Measurements from ENCODE around the gene CAMK1G. TPM values are rescaled to one million over a fixed set of nuclear protein-coding genes. Genes with fewer than 3 reads are reported as not detected.

Gene CAMK1G
- total RNA-seq, 2 experiments from 2014 or later, result not detected

DNA sequence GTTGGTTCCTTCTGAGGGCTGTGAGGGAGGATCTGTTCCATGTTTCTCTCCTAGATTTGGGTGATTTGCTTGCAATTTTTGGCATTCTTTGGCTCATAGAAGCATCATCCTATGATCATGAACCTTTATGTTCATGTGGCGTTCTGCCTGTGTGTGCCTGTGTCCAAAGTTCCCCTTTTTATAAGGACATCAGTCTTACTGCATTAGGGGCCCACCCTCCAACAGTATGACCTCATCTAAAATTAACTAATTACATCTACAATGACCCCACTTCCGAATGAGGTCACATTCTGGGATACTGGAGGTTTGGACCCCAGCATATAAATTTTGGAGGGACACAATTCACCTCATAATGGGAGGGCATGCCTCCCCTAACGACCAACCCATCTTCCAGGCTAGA lies 12.8 kb upstream of the CAMK1G start:
- no peak for ATAC-seq
- Mint-ChIP-seq H3K27me3 (peaks cover 56% of the 10 kb centered on the region), H3K4me3 (no peak overlapping the region), H3K36me3 (no peaks in the 10 kb centered on the region), H3K4me1 (peaks cover 9% of the 10 kb centered on the region), H3K27ac (no peak overlapping the region), H3K9me3 (ENCODE audit: low read depth) (no peaks in the 10 kb centered on the region)
- no peak for DNase-seq
- CTCF ChIA-PET, result interaction anchor here (1.3 to 3.3 kb wide), 5 partner anchors 17 to 126 kb away, joined by 3 to 16 read pairs (median 7); no protein-coding TSS in a partner anchor

DNA sequence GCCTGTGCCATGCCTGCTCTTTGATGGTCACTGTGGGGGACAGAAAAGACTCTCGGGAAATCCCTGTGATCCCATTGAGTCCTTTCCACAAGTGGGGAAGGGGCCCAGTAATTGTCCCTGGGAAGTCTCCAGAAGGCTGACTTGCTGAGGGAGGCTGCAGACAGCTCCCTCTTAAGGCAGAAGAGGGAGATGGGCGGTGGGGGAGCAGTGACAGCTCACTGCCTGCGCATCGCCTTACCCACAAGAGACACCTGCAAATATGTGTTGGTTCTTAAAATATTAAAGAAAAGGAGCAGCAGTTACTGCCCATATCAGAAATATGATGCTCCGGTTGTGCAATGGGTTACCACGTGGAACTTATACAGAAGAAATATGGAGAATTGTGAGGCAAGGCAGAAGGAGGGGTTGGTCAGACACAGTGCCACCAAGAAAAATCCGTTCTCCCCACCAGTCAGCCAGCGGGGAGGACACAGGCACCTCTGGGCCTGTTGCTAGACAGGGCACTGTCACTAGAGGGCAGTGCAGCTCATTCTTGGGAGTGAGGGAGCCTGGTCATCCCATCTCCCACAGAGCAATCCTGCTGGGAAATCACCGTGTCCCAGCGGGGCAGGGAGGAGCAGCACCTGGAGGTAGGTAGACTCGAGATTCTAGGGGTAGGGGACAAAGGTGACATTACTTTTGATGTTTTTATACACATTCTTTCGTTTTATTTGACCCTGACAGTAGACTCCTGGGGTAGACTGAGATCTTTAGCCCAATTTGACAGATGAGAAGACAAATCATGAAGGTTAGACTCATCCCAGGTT lies 6.9 kb upstream of the CAMK1G start:
- CTCF ChIA-PET, result interaction anchor here (0.8 to 6.1 kb wide), 27 partner anchors 7 to 208 kb away, joined by 3 to 29 read pairs (median 4); partner anchors contain the start of genes C1orf74, HSD11B1 and TRAF3IP3
- H3K27ac Mint-ChIP-seq, result no peak overlapping the region
- no peaks in the 10 kb centered on the region for H3K4me1 Mint-ChIP-seq
- no peaks in the 10 kb centered on the region for H3K36me3 Mint-ChIP-seq
- ATAC-seq, result peak; percentile 95
- peaks cover 33% of the 10 kb centered on the region for H3K27me3 Mint-ChIP-seq
- peak; percentile 77 for DNase-seq
- no peaks in the 10 kb centered on the region for H3K9me3 Mint-ChIP-seq (ENCODE audit: low read depth)
- no peak overlapping the region for H3K4me3 Mint-ChIP-seq

DNA sequence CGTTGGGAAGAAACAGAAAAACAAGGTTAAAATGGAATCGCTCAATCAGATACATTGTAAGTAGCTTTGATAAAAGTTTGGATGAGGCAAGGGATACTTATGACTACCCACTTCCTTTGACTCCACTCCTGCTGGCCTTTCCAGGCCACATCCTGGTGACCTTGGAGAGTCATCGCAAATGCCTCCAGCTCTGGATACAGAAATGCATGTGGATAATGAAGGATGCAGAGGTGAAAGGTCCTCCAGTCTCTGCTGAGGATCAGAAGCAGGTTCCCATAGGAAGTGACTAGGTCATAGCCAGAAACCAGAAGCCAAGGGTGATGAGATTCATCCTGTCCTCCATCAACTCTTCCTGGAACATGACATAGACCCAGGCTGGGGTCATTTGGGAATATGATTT lies 6.2 kb upstream of the CAMK1G start:
- Mint-ChIP-seq H3K4me1 (no peaks in the 10 kb centered on the region), H3K27me3 (peaks cover 27% of the 10 kb centered on the region)

DNA sequence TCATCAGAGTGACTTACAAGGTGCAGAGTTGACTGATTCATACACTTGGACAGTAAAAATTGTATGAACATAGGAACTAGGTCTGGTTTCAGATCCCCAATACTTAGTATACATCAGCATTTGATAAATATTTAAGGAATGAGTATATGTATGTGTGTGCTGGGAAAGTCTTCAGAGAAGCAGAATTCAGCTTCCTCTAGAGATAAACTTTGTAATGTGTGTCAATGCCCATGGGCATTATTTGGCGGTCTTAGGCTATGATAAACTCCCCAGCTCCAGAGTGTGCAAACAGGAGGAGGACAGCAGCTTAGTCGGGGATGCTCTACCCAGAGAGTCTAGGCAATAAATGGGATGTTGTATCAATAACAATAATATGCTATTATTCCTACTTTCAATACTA lies 2.9 kb upstream of the CAMK1G start:
- CTCF ChIA-PET, result interaction anchor here (1.2 to 6.1 kb wide), 5 partner anchors 11 to 112 kb away, joined by 3 to 29 read pairs (median 4); no protein-coding TSS in a partner anchor
- no peaks in the 10 kb centered on the region for H3K36me3 Mint-ChIP-seq
- no peak overlapping the region for H3K27ac Mint-ChIP-seq
- DNase-seq, result no peak
- peaks cover under 1% of the 10 kb centered on the region for H3K4me1 Mint-ChIP-seq
- H3K9me3 Mint-ChIP-seq (ENCODE audit: low read depth), result no peaks in the 10 kb centered on the region
- H3K4me3 Mint-ChIP-seq, result no peak overlapping the region
- ATAC-seq, result no peak
- peaks cover 7% of the 10 kb centered on the region for H3K27me3 Mint-ChIP-seq

More for the DNA sequence above, 6.2 kb upstream of the CAMK1G start:
- no peak for DNase-seq
- ATAC-seq, result no peak
- Mint-ChIP-seq H3K4me3 (no peak overlapping the region), H3K27ac (no peak overlapping the region), H3K9me3 (ENCODE audit: low read depth) (no peaks in the 10 kb centered on the region), H3K36me3 (no peaks in the 10 kb centered on the region)
- CTCF ChIA-PET, result interaction anchor here (0.9 to 6.1 kb wide), 21 partner anchors 8 to 171 kb away, joined by 3 to 29 read pairs (median 6); partner anchors contain the start of gene HSD11B1

DNA sequence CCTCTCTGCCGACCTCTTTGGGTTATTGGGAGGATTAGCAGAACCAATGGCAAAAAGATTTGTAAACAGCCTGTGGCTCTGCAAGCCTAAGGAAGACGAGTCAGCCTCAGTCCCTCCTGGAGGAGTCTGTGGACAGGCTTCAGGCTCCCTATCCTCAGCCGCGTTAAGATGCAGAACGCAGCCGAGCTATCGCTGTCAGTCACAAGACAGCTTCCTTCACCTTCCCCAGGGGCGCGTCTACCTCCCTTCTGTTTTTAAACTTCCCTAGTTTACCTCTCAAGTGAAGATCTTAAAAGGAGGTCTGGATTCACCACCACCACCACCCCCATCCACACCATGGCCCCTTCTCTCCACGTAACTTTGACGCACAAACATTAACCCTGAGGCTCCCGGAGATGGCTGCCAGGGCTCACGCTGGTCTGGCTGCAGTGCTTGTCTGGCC lies 738 bp downstream of the CAMK1G start:
- Mint-ChIP-seq H3K4me3 (no peak overlapping the region), H3K4me1 (peaks cover 5% of the 10 kb centered on the region), H3K27me3 (peaks cover 7% of the 10 kb centered on the region), H3K36me3 (no peaks in the 10 kb centered on the region), H3K27ac (no peak overlapping the region), H3K9me3 (ENCODE audit: low read depth) (no peaks in the 10 kb centered on the region)
- DNase-seq (no peak), ATAC-seq (no peak)
- CTCF ChIA-PET, result interaction anchor here (0.5 to 1.5 kb wide), 4 partner anchors 18 to 236 kb away, joined by 3 to 6 read pairs (median 3); no protein-coding TSS in a partner anchor

DNA sequence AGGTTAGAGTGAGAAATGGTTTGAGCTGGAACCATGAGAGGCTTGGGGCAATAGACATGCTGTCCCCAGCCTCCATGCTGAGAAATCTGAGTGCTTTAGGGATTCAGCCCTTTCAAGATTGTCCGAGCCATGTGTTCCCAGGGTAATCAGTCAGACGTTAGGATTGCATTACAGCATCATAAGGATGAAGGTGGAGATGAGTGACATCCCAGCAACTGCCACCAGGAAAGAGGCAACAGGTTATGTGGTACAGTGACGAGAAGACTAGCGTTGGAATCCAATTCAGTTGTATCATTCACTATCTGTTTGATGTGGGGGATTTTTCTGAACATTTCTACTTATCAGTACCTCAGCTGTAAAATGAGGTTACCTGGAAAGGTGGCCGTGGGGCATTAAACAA lies 1.7 kb downstream of the CAMK1G start:
- Mint-ChIP-seq H3K27ac (no peak overlapping the region), H3K4me1 (peaks cover 5% of the 10 kb centered on the region), H3K4me3 (no peak overlapping the region), H3K9me3 (ENCODE audit: low read depth) (no peaks in the 10 kb centered on the region), H3K27me3 (peaks cover 12% of the 10 kb centered on the region), H3K36me3 (no peaks in the 10 kb centered on the region)
- ATAC-seq (no peak), DNase-seq (no peak)
- CTCF ChIA-PET, result interaction anchor here (0.7 to 2.1 kb wide), 6 partner anchors 9 to 108 kb away, joined by 3 to 6 read pairs (median 4); no protein-coding TSS in a partner anchor

DNA sequence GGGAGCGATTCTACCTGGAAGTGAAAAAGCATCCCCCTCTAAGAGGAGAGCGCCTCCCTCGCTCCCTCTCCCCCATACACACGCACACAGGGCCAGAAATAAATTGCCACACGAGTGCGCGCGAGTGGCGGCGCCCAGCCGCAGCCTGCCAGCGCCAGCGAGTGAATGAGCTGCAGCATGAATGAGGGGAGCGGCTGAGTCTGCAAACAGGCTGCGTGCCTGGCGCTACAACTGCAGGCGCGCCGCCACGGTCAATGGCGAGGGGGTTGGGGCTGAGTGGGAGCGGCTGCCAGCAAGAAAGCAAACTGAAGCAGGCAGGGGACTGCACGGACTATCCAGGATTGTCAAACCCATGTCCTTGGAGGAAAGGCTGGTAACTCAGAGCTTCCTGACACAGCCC lies 2.2 kb downstream of the CAMK1G start:
- Mint-ChIP-seq H3K4me3 (no peak overlapping the region), H3K36me3 (no peaks in the 10 kb centered on the region), H3K27me3 (peaks cover 15% of the 10 kb centered on the region), H3K9me3 (ENCODE audit: low read depth) (no peaks in the 10 kb centered on the region), H3K4me1 (peaks cover 5% of the 10 kb centered on the region), H3K27ac (no peak overlapping the region)
- DNase-seq (no peak), ATAC-seq (peak; percentile 23)
- CTCF ChIA-PET, result interaction anchor here (1.0 to 2.1 kb wide), 5 partner anchors 9 to 108 kb away, joined by 3 to 6 read pairs (median 4); no protein-coding TSS in a partner anchor

DNA sequence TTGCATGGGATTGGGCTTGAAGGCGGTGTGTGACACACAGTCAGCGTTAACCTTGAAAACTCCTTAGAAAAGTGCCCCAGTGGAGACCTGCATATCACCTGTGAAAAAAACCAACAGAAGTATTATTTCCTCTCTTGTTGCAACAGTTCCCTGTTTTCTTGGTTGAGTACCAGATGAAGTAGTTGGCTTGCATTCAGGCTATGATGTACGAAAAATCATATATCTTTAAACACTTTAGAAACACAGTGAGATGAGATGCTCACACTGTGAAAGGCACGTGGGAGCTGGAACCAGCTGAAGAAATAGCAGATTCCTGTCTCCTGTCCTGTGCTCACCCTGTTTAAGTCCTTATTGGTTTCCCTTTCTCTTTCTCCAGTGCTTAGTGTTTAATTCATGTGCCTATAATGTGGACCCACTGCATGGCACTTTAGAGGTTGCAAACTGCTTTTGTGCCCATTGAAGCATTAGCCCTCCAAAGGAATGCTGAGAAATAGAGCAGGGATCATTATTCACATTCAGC lies 2.8 kb downstream of the CAMK1G start:
- no peak for DNase-seq
- no peaks in the 10 kb centered on the region for H3K9me3 Mint-ChIP-seq (ENCODE audit: low read depth)
- peaks cover 5% of the 10 kb centered on the region for H3K4me1 Mint-ChIP-seq
- no peak overlapping the region for H3K27ac Mint-ChIP-seq
- H3K36me3 Mint-ChIP-seq, result no peaks in the 10 kb centered on the region
- H3K4me3 Mint-ChIP-seq, result no peak overlapping the region
- no peak for ATAC-seq
- H3K27me3 Mint-ChIP-seq, result peaks cover 18% of the 10 kb centered on the region
- CTCF ChIA-PET, result interaction anchor here (1.0 to 2.1 kb wide), 4 partner anchors 10 to 107 kb away, joined by 3 to 6 read pairs (median 4); no protein-coding TSS in a partner anchor

DNA sequence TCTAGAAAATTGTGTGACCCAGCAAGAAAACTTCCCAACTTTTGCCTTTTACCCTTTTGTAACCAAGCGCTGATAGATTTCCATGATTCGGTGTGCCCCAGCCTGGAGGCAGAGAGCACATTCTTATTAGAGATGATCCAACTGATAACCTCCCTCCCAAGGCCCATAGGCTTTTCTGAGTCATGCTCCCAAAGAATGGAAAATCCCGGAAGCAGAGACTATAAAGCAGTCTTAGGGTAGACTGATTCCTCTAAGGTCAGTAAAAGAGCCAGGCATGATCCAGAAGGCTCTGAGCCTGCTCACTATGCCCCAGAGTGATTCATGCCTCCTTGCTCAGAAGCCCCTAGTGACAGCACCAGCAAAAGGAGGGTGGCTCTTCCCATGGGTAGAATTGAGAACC lies 4.3 kb downstream of the CAMK1G start:
- no peak for ATAC-seq
- Mint-ChIP-seq H3K4me1 (peaks cover 5% of the 10 kb centered on the region), H3K36me3 (no peaks in the 10 kb centered on the region), H3K27ac (no peak overlapping the region), H3K9me3 (ENCODE audit: low read depth) (no peaks in the 10 kb centered on the region), H3K4me3 (no peak overlapping the region), H3K27me3 (peaks cover 25% of the 10 kb centered on the region)
- DNase-seq, result no peak
- CTCF ChIA-PET, result interaction anchor here (1.3 kb wide), 1 partner anchor 18 kb away, joined by 3 read pairs; no protein-coding TSS in a partner anchor

DNA sequence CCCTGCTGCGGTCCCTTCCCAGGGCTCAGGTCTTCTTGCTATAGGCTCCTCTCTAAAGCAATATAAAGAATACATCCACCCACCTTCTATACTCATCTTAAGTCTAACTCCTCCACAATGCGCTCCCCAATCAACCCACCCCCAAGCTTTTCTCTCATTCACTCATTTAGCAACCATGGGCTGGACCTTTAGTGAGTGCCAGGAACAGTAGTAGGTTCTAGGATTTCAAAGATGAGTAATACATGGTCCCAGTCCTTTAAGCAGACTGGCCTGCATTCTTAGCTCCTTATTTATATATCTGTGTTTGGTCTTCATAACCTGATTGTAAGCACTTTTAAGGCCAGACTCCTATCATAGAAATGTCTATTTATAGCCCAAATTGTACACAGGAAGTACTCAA lies 5.9 kb downstream of the CAMK1G start:
- Mint-ChIP-seq H3K9me3 (ENCODE audit: low read depth) (no peaks in the 10 kb centered on the region), H3K27me3 (peaks cover 37% of the 10 kb centered on the region), H3K4me1 (peaks cover 5% of the 10 kb centered on the region), H3K36me3 (no peaks in the 10 kb centered on the region), H3K27ac (no peak overlapping the region), H3K4me3 (no peak overlapping the region)
- ATAC-seq, result no peak
- CTCF ChIA-PET, result interaction anchor here (1.2 kb wide), 1 partner anchor 38 kb away, joined by 3 read pairs; no protein-coding TSS in a partner anchor
- DNase-seq, result no peak

DNA sequence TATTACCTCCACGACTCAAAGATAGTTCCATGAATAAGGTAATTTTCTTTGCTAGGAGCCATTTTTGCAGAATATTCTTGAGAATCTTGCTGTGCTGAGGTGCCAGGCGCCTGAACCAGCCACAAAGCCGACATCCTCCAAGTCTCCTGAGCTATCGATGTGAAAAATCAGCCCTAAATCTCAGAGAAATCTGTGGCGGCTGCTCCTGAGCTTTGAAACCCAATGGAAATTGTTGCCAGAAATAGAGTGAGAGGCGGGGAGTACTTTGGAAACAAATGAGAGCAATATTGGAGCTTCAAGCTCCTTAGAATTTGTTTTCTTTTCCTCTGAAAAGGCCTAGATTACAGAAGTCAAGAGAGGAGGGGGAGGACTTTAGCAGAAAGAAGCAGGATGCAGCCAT lies 6.3 kb downstream of the CAMK1G start:
- Mint-ChIP-seq H3K4me1 (peaks cover 5% of the 10 kb centered on the region), H3K4me3 (no peak overlapping the region), H3K27ac (no peak overlapping the region), H3K9me3 (ENCODE audit: low read depth) (no peaks in the 10 kb centered on the region), H3K27me3 (peaks cover 38% of the 10 kb centered on the region), H3K36me3 (no peaks in the 10 kb centered on the region)
- ATAC-seq (no peak), DNase-seq (no peak)
- CTCF ChIA-PET, result interaction anchor here (1.4 to 1.9 kb wide), 3 partner anchors 19 to 103 kb away, joined by 4 to 7 read pairs (median 5); no protein-coding TSS in a partner anchor

DNA sequence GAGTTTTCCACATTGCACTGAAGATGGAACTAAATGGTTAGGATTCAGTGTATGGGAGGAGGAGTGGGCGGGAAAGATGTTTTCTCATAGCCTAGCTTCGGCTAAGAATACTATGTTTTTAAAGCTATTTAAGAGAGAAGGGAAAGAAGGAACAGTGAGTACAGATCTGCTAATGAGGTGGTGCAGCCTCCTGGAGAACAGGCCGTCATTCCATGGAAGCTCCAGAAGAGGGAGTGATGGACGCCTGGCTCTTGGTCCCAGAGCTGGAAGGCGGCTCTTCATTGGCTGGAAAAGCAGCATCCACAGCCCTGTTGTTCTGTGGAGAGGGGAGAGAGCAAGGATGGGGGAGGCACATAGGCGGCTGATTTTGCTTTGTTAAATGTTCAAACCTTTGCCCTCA lies 6.9 kb downstream of the CAMK1G start:
- ATAC-seq, result no peak
- H3K27me3 Mint-ChIP-seq, result peaks cover 44% of the 10 kb centered on the region
- peaks cover 5% of the 10 kb centered on the region for H3K4me1 Mint-ChIP-seq
- no peaks in the 10 kb centered on the region for H3K9me3 Mint-ChIP-seq (ENCODE audit: low read depth)
- DNase-seq, result no peak
- H3K4me3 Mint-ChIP-seq, result no peak overlapping the region
- CTCF ChIA-PET, result interaction anchor here (1.3 to 1.9 kb wide), 4 partner anchors 19 to 102 kb away, joined by 4 to 7 read pairs (median 4); no protein-coding TSS in a partner anchor
- H3K27ac Mint-ChIP-seq, result no peak overlapping the region
- no peaks in the 10 kb centered on the region for H3K36me3 Mint-ChIP-seq

DNA sequence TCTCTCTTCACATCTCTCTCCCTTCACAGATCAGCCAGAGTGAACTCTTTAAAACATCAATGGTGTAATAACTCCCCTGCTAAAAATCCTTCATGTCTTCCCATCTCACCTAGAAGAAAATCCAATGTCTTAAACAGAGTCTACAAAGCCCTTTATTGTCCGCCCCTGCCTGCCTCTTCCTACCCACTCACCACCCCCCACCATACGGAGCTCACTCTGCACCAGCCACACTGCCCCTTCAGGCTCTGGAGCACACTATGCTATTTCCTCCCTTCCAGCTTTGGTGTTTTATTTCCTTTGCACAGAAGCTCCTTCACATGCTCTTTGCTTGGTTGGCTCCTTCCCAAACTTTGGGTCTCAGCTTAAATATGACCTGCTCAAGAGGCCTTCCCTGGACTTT lies 10.2 kb downstream of the CAMK1G start:
- no peak overlapping the region for H3K4me3 Mint-ChIP-seq
- H3K27ac Mint-ChIP-seq, result no peak overlapping the region
- DNase-seq, result no peak
- no peaks in the 10 kb centered on the region for H3K36me3 Mint-ChIP-seq
- no peaks in the 10 kb centered on the region for H3K9me3 Mint-ChIP-seq (ENCODE audit: low read depth)
- H3K27me3 Mint-ChIP-seq, result peaks cover 66% of the 10 kb centered on the region
- CTCF ChIA-PET, result interaction anchor here (1.1 kb wide), 1 partner anchor 17 kb away, joined by 3 read pairs; no protein-coding TSS in a partner anchor
- ATAC-seq, result no peak
- no peaks in the 10 kb centered on the region for H3K4me1 Mint-ChIP-seq
